Trophoblast cell (in vitro differentiated cells and primary cell): ENCODE data around the gene PRRX2.

Experiments
- DNase-seq, 2 donors: peaks; one replicate each; pipeline ENCODE4 v3.0.0-alpha.2; 2016
- H2AFZ ChIP-seq: 2 replicates; pipeline ENCODE4 v1.6.1; 2013; ENCODE audit warnings: low read length, moderate library complexity, mild to moderate bottlenecking; ENCODE audit not compliant: insufficient read depth, poor library complexity
- H2AK5ac ChIP-seq: 2 replicates; pipeline ENCODE4 v1.6.1; 2013; ENCODE audit warnings: mild to moderate bottlenecking, low read length
- H2BK120ac ChIP-seq: 2 replicates; pipeline ENCODE4 v1.6.1; 2013; ENCODE audit warnings: low read length, mild to moderate bottlenecking, moderate library complexity; ENCODE audit not compliant: insufficient read depth, poor library complexity
- H2BK12ac ChIP-seq: 2 replicates; pipeline ENCODE4 v1.6.1; 2013; ENCODE audit warnings: mild to moderate bottlenecking, low read length, moderate library complexity
- H2BK5ac ChIP-seq: 2 replicates; pipeline ENCODE4 v1.6.1; 2013; ENCODE audit warnings: low read length, low read depth, moderate library complexity, mild to moderate bottlenecking; ENCODE audit not compliant: poor library complexity
- H3K14ac ChIP-seq: 2 replicates; pipeline ENCODE4 v1.6.1; 2013; ENCODE audit warnings: mild to moderate bottlenecking, low read length
- H3K18ac ChIP-seq: 2 replicates; pipeline ENCODE4 v1.6.1; 2013; ENCODE audit warnings: mild to moderate bottlenecking, low read length
- H3K23ac ChIP-seq: 2 replicates; pipeline ENCODE4 v1.6.1; 2013; ENCODE audit warnings: low read length
- H3K27ac ChIP-seq: 2 replicates; pipeline ENCODE4 v1.5.1; 2013; ENCODE audit warnings: low read depth, mild to moderate bottlenecking, inconsistent platforms, low read length, moderate library complexity
- H3K27me3 ChIP-seq: 2 replicates; pipeline ENCODE4 v1.6.1; 2013; ENCODE audit warnings: inconsistent platforms, mild to moderate bottlenecking, low read length, moderate library complexity; ENCODE audit not compliant: insufficient read depth
- H3K36me3 ChIP-seq, 2 experiments: 1 replicate in 1 of 2; 2 replicates in 1 of 2; pipeline ENCODE4 v1.6.1; 2013; ENCODE audit warnings: low read length in 2 of 2, mild to moderate bottlenecking in 2 of 2, moderate library complexity in 1 of 2; ENCODE audit not compliant: insufficient read depth in 2 of 2, control insufficient read depth in 1 of 2
- H3K4ac ChIP-seq: 2 replicates; pipeline ENCODE4 v1.6.1; 2013; ENCODE audit warnings: low read depth, mild to moderate bottlenecking, low read length, moderate library complexity
- H3K4me1 ChIP-seq, 2 experiments: 1 replicate in 1 of 2; 2 replicates in 1 of 2; pipeline ENCODE4 v1.6.1; 2013; ENCODE audit warnings: low read length in 2 of 2, mild to moderate bottlenecking in 2 of 2, moderate library complexity in 1 of 2; ENCODE audit not compliant: insufficient read depth in 2 of 2, control insufficient read depth in 1 of 2
- H3K4me2 ChIP-seq: 2 replicates; pipeline ENCODE4 v1.6.1; 2013; ENCODE audit warnings: inconsistent platforms, mild to moderate bottlenecking, low read length, moderate library complexity
- H3K4me3 ChIP-seq: 2 replicates; pipeline ENCODE4 v1.5.1; 2013; ENCODE audit warnings: mild to moderate bottlenecking, low read depth, low read length, inconsistent platforms
- H3K79me1 ChIP-seq: one replicate; pipeline ENCODE4 v1.6.1; 2013; ENCODE audit warnings: low read length
- H3K79me2 ChIP-seq: 2 replicates; pipeline ENCODE4 v1.6.1; 2013; ENCODE audit warnings: low read length, mild to moderate bottlenecking; ENCODE audit not compliant: control insufficient read depth, insufficient read depth, poor library complexity
- H3K9ac ChIP-seq: 2 replicates; pipeline ENCODE4 v1.6.1; 2013; ENCODE audit warnings: mild to moderate bottlenecking, low read length
- H3K9me3 ChIP-seq: 2 replicates; pipeline ENCODE4 v1.6.1; 2013; ENCODE audit warnings: low read depth, mild to moderate bottlenecking, control low read depth, inconsistent platforms, low read length; ENCODE audit not compliant: insufficient read depth
- H4K12ac ChIP-seq: 2 replicates; pipeline ENCODE4 v1.6.1; 2013; ENCODE audit warnings: low read depth, mild to moderate bottlenecking, low read length, moderate library complexity
- H4K8ac ChIP-seq: 2 replicates; pipeline ENCODE4 v1.6.1; 2013; ENCODE audit warnings: low read depth, mild to moderate bottlenecking, low read length, moderate library complexity
- H4K91ac ChIP-seq: one replicate; pipeline ENCODE4 v1.6.1; 2013; ENCODE audit warnings: low read depth, mild to moderate bottlenecking, low read length, moderate library complexity
- WGBS: extraction: QIAGEN DNeasy Blood & Tissue Kit; methylation state at CpG from one replicate; pipeline ENCODE4 v1.1.7; 2013; ENCODE audit warnings: missing lambda C conversion rate; ENCODE audit not compliant: insufficient read length, insufficient coverage; ENCODE audit errors: extremely low coverage; 5-methylcytosine and 5-hydroxymethylcytosine counted together

The PRRX2 gene

DNA sequence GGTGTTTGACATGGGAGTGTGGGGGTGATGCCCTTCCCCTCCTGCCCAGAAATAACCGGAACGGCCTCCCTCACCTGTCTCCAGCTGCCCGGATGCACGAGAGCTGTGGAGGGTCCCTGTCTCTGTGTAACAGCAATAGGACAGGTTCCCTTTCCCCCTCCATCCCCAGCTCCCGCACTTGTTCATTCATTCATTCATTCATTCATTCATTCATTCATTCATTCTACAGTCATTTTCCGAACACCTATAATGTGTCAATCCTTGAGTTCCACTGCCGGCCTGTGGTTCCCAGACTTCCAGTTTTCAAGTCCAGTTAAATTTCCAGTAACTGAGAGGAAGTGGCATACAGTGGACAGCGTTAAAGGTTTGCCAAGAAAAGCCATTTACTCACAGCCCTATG lies 7.3 kb downstream of the PRRX2 start:
- no peak overlapping the region for H3K9ac ChIP-seq
- no peak for DNase-seq

DNA sequence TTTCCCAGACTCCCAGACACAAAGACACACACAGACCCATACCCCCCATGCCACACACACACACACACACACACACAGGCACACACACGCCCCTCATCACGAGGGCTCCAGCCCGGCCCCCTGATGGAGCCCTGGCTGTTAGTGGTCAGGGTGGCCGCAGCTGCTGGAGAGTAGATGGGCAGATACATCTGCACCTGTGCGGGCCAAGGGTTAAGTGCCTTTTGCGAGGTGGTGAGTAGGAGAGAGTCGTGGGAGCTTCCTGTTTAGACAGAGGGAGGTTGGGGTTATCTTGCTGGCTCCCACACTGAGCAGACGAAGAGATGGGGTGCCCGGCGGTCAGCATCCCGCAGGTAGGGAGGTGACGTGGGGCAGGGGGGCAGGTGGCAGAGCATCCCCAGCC lies 8.2 kb downstream of the PRRX2 start:
- no peak for DNase-seq
- Histone ChIP-seq H3K4me1 (no peaks in the 10 kb centered on the region), H2BK120ac (no peak overlapping the region), H3K4ac (no peak overlapping the region), H3K9ac (no peak overlapping the region), H3K27ac (no peak overlapping the region), H3K9me3 (peaks cover 2% of the 10 kb centered on the region), H3K18ac (no peak overlapping the region), H4K12ac (no peak overlapping the region), H2BK5ac (no peak overlapping the region), H2AFZ (no peak overlapping the region), H3K4me3 (no peak overlapping the region), H3K23ac (no peak overlapping the region), H2AK5ac (no peak overlapping the region), H3K79me2 (no peaks in the 10 kb centered on the region), H3K14ac (no peak overlapping the region), H3K27me3 (no peaks in the 10 kb centered on the region), H3K4me2 (no peak overlapping the region), H3K79me1 (no peaks in the 10 kb centered on the region), H2BK12ac (no peak overlapping the region), H4K91ac (no peak overlapping the region), H4K8ac (no peak overlapping the region), H3K36me3 (no peaks in the 10 kb centered on the region)
- no CpG with 5 or more reads among the region's 12 CpGs for WGBS

More for the DNA sequence above, 7.3 kb downstream of the PRRX2 start:
- Histone ChIP-seq H4K12ac (no peak overlapping the region), H3K79me1 (no peaks in the 10 kb centered on the region), H3K36me3 (no peaks in the 10 kb centered on the region), H4K91ac (no peak overlapping the region), H3K9me3 (peaks cover 2% of the 10 kb centered on the region), H3K27me3 (no peaks in the 10 kb centered on the region), H2BK12ac (no peak overlapping the region), H2BK5ac (no peak overlapping the region), H3K4me2 (no peak overlapping the region), H2BK120ac (no peak overlapping the region), H3K27ac (no peak overlapping the region), H3K4me3 (no peak overlapping the region), H3K23ac (no peak overlapping the region), H3K14ac (no peak overlapping the region), H3K18ac (no peak overlapping the region), H4K8ac (no peak overlapping the region), H3K4ac (no peak overlapping the region), H3K4me1 (no peaks in the 10 kb centered on the region), H2AK5ac (no peak overlapping the region), H3K79me2 (no peaks in the 10 kb centered on the region), H2AFZ (no peak overlapping the region)
- no CpG with 5 or more reads among the region's 8 CpGs for WGBS

DNA sequence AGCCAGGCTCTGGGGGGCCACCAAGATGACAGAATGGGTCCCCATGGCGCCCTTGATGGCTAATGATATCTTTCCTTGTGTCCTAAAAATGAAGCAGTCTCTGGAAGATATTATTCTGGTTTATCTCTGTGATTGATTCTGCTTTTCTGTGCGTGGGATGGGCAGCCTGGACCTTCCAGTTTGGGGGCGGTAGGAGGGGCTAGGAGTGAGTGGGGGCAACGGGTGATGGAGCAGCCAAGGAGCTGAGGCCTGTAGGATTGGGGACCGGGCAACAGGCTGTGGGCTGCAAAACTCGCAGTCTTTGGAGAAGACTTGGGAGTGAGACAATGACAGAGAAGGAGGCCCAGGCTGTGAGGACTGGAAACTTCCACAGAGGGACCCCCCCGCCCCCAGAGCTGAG lies 8.8 kb downstream of the PRRX2 start:
- Histone ChIP-seq H2AFZ (no peak overlapping the region), H4K12ac (no peak overlapping the region), H2BK120ac (no peak overlapping the region), H3K4me3 (no peak overlapping the region), H3K9ac (no peak overlapping the region), H3K79me1 (no peaks in the 10 kb centered on the region), H3K27me3 (no peaks in the 10 kb centered on the region), H3K4ac (no peak overlapping the region), H4K91ac (no peak overlapping the region), H3K14ac (no peak overlapping the region), H3K4me2 (no peak overlapping the region), H2BK12ac (no peak overlapping the region), H3K18ac (no peak overlapping the region), H4K8ac (no peak overlapping the region), H3K79me2 (no peaks in the 10 kb centered on the region), H2AK5ac (no peak overlapping the region), H3K36me3 (no peaks in the 10 kb centered on the region), H3K4me1 (no peaks in the 10 kb centered on the region), H3K23ac (no peak overlapping the region), H3K27ac (no peak overlapping the region), H2BK5ac (no peak overlapping the region), H3K9me3 (peaks cover 2% of the 10 kb centered on the region)
- no CpG with 5 or more reads among the region's 7 CpGs for WGBS
- DNase-seq, result no peak

DNA sequence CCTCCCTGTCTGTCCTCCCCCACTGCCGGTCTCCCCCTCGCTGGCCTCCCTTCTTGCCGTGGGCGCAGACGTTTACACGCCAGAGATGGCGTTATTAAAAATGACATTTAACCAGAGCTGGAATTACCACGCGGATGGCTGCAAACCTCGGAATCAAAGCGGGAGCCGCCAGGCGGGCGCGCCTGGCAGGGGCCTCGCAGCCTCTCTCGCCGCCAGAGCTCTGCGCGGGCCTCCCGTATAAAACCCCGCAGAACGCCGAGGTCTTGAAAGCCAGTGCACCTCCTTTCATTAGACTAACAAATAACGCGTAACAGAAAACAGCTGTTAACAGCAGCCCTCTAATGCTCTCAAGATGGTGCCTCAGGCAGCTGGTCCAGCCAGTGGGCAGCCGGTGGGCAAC lies 10.2 kb downstream of the PRRX2 start:
- no CpG with 5 or more reads among the region's 27 CpGs for WGBS
- Histone ChIP-seq H3K79me2 (no peaks in the 10 kb centered on the region), H2AK5ac (no peak overlapping the region), H3K79me1 (no peaks in the 10 kb centered on the region), H3K18ac (no peak overlapping the region), H3K4me1 (no peaks in the 10 kb centered on the region), H3K36me3 (no peaks in the 10 kb centered on the region), H3K14ac (no peak overlapping the region), H3K4me3 (no peak overlapping the region), H3K4ac (no peak overlapping the region), H2AFZ (no peak overlapping the region), H4K12ac (no peak overlapping the region), H2BK12ac (no peak overlapping the region), H4K8ac (no peak overlapping the region), H2BK5ac (no peak overlapping the region), H2BK120ac (no peak overlapping the region), H4K91ac (no peak overlapping the region), H3K9ac (no peak overlapping the region), H3K23ac (no peak overlapping the region), H3K27me3 (no peaks in the 10 kb centered on the region), H3K9me3 (peaks cover 2% of the 10 kb centered on the region), H3K4me2 (no peak overlapping the region), H3K27ac (no peak overlapping the region)
- DNase-seq, result no peak
